Stimulated activated naive B cell treated with anti-CD40 and anti-IgM and Interleukin-4, amounts not matched to agents 10 μg/mL and 1 μg/mL and 100 μg/mL, for 72 hours (primary cell): ENCODE results near the gene CABLES1.
"Not testable (repeated sequence)": the region's sequence is repeated elsewhere in the genome, so short reads cannot be mapped to it uniquely, and the experiment has no call there.

ENCODE experiments used
- ATAC-seq, 2 donors: fragments of 150-1000 bp; cut with Tn5 transposase; replicated peaks; 2 replicates each; pipeline ENCODE4 v1.10.0; 2021; ENCODE audit warnings: moderate library complexity in 1 of 2
- DNase-seq: peaks from one replicate; pipeline ENCODE4 v3.0.0; 2021
- H3K27ac Mint-ChIP-seq: one replicate; pipeline ENCODE4 v1.8.0; 2022; ENCODE audit warnings: mild to moderate bottlenecking, mixed read lengths
- H3K27me3 Mint-ChIP-seq, 2 donors: one replicate each; pipeline ENCODE4 v1.8.0; 2022; ENCODE audit warnings: mixed read lengths in 2 of 2
- H3K36me3 Mint-ChIP-seq, 2 donors: one replicate each; pipeline ENCODE4 v1.8.0; 2022; ENCODE audit warnings: mixed read lengths in 2 of 2, mild to moderate bottlenecking in 1 of 2
- H3K4me1 Mint-ChIP-seq, 2 donors: one replicate each; pipeline ENCODE4 v1.8.0; 2022; ENCODE audit warnings: mixed read lengths in 2 of 2, mild to moderate bottlenecking in 1 of 2
- H3K4me3 Mint-ChIP-seq, 2 donors: one replicate each; pipeline ENCODE4 v1.8.0; 2022; ENCODE audit warnings: mild to moderate bottlenecking in 2 of 2, mixed read lengths in 2 of 2, moderate library complexity in 1 of 2
- H3K9me3 Mint-ChIP-seq, 2 donors: one replicate each; pipeline ENCODE4 v1.8.0; 2022; ENCODE audit warnings: mixed read lengths in 2 of 2, mild to moderate bottlenecking in 1 of 2

The CABLES1 gene

DNA sequence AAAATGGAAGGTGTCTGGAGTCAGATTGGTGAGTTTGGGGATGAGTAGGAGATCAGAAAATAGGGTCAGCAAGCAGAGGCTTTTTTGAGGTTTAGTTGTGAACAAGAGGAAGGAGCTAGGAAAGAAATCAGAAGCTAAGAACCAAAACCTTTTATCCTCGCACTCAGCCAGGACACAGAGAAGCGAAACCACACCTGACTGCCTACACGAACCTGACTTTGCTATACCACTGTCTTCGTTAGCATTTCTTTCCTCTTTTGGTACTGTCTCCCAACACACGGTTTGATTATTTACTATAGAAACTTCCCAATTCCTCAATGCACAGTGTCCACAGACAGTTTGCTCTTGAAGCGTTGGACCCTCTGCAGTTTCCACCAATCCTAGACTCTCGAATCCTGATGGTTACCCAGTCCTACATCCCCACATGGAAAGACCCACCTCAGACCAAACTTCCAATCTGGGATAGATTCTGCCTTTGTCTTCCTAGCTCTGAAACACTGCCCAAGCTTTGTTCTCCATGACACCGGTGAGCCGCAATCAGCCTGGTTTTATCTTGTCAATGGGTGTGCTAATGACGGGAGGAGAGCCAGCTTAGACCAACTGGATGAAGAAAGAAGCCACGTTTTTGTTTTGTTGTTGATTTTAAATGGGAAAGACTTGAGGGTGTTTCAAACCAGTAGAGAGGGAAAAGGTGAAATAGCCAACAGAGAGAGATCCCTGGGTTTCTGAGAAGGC, 137.4 kb downstream of the CABLES1 start:
- Mint-ChIP-seq H3K9me3 (peaks cover 30 to 38% of the 10 kb centered on the region in 2 donors), H3K4me3 (no peak overlapping the region), H3K27ac (no peak overlapping the region), H3K27me3 (no peaks in the 10 kb centered on the region), H3K36me3 (peaks cover 39 to 74% of the 10 kb centered on the region in 2 donors), H3K4me1 (peaks cover 23 to 28% of the 10 kb centered on the region in 2 donors)
- ATAC-seq = no peak
- DNase-seq = no peak

DNA sequence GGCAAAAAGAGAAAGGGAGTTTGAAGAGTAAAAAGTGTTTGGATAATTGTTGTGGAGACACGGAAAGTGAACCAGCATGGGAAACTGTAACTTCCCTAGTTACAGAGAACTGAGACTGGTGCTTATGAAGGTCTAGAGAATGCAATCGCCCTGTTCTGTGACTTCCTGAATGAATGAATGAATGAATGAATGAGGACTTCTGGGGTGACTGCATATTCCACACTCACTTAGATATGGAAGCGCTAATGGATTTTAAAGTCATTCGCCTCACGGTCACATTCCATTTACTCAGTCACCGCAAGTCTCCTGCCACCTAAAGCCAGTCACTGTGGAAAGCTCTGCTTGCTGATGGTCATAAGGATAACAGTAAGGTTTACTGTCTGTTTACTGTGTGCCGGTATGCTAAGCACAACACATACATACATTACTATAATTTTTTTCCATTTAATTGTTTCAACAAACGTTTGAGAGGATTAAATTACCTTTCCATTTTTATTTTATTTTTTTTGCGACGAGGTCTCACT, 138.2 kb downstream of the CABLES1 start:
- Mint-ChIP-seq H3K4me1 (peaks cover 20 to 25% of the 10 kb centered on the region in 2 donors), H3K27me3 (no peaks in the 10 kb centered on the region), H3K9me3 (peaks cover 32 to 40% of the 10 kb centered on the region in 2 donors), H3K36me3 (peaks cover 43 to 74% of the 10 kb centered on the region in 2 donors), H3K27ac (no peak overlapping the region), H3K4me3 (no peak overlapping the region)
- ATAC-seq (no peak), DNase-seq (no peak)

DNA sequence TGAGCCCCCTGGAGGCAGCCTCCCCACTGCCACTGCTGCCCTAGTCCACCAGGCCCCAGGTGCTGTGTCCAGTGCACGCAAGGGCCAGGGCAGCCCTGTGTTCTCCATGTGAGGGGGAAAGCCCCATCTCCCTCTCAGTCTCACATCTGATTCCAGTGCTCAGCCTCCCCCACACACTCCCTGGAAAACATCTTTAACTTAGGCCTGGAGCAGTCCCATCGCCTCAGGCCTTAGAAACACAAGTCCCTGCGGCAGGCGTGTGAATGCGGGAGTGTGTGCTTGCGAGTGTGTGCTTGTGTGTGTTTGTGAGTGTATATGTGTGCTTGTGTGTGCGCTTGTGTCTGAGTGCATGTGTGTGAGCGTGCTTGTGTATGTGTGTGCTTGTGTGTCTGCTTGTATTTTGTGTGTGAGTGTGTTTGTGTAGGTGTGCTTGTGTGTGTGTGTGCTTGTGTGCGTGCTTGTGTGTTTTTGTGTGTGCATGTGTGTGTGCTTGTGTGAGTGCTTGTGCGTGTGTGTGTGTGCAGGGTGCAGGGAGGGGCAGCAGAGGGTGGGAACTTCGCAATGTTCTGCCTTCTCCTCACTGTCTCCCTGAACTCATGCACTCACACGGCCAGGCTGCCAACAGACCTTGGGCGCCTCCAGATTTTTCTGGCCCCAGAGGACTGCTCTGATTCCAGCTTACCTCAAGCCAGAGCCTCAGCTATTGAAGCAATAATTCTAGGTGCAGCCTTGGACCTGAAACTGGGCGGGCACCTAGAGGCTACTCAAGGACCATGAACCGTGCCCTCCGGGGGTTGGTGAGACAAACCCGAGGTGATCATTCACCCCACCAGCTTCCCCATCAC, 139.6 kb downstream of the CABLES1 start:
- peaks cover 25 to 36% of the 10 kb centered on the region in 2 donors for H3K9me3 Mint-ChIP-seq
- H3K27ac Mint-ChIP-seq = peak overlapping the region; percentile 61

DNA sequence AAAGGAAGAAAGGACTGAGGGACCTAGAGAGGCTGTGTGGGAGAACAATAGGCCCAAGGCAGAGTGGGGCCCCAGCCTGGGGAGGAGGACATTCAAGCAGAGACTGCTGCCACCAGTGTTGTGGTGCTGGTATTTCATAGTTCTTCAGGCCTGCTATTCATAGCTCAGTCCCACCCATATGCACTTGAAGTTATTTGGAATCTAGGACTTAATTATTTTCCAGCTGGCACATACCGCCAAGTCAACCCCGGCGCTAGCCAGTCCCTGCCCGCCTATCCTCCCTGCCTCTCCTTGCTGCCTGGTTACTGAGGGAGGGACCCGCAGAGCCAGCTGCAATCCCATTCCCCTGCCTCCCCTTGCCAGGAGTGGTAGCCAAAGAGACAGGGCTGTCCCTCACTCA, 141.2 kb downstream of the CABLES1 start:
- Mint-ChIP-seq H3K4me1 (peaks cover 11 to 15% of the 10 kb centered on the region in 2 donors), H3K4me3 (no peak overlapping the region), H3K27ac (no peak overlapping the region), H3K27me3 (no peaks in the 10 kb centered on the region), H3K9me3 (peaks cover 25 to 32% of the 10 kb centered on the region in 2 donors), H3K36me3 (peaks cover 38 to 61% of the 10 kb centered on the region in 2 donors)
- DNase-seq (no peak), ATAC-seq (no peak)

More for the DNA sequence above, 139.6 kb downstream of the CABLES1 start:
- peaks cover 40 to 71% of the 10 kb centered on the region in 2 donors for H3K36me3 Mint-ChIP-seq
- no peaks in the 10 kb centered on the region for H3K27me3 Mint-ChIP-seq
- no peak for DNase-seq
- no peak overlapping the region for H3K4me3 Mint-ChIP-seq
- peaks cover 15 to 19% of the 10 kb centered on the region in 2 donors for H3K4me1 Mint-ChIP-seq
- no peak for ATAC-seq

DNA sequence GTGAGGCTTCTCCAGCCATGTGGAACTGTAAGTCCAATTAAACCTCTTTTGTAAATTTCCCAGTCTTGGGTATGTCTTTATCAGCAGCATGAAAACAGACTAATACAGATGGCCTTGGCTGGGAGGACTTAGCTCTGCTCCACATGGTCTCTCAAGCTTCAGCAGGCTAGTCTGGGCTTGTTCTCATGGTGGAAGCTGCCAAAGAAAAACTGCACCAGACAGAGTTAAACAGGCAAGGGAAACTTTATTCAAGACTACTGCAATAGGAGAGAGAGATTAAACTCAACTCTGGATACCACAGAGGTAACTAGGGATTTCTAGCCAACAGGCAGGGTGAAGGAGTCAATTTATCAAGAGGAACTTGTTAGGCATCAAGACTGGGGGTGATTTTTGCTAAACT, 142.1 kb downstream of the CABLES1 start:
- peaks cover 9 to 15% of the 10 kb centered on the region in 2 donors for H3K4me1 Mint-ChIP-seq
- peaks cover 38 to 53% of the 10 kb centered on the region in 2 donors for H3K36me3 Mint-ChIP-seq
- peak overlapping the region; percentile 38 for H3K27ac Mint-ChIP-seq
- no peak overlapping the region for H3K4me3 Mint-ChIP-seq
- peaks cover 25% of the 10 kb centered on the region in 2 donors for H3K9me3 Mint-ChIP-seq
- DNase-seq (no peak), ATAC-seq (no peak)
- H3K27me3 Mint-ChIP-seq = no peaks in the 10 kb centered on the region

DNA sequence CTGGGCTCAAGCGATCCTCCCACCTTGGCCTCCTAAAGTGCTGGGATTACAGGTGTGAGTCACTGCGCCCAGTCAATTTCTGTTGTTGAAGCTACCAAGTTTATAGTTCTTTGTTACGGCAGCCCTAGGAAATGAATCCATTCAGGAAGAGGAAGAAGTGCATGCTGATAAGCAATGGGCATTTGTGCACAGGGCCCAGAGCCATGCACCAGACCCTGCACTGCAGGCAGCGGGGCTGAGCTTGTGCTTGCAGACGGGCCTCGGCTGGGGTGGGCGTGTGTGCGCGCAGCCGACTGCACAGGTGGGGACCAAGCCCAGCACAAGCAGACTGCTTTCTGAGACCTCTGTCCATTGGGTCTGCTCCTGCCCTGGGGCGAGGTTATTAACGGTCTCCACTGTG, 144.6 kb downstream of the CABLES1 start:
- Mint-ChIP-seq H3K27me3 (no peaks in the 10 kb centered on the region), H3K36me3 (peaks cover 28 to 41% of the 10 kb centered on the region in 2 donors), H3K4me1 (peaks cover 11 to 18% of the 10 kb centered on the region in 2 donors), H3K4me3 (no peak overlapping the region), H3K27ac (no peak overlapping the region), H3K9me3 (peaks cover 17 to 19% of the 10 kb centered on the region in 2 donors)
- ATAC-seq (no peak), DNase-seq (no peak)

DNA sequence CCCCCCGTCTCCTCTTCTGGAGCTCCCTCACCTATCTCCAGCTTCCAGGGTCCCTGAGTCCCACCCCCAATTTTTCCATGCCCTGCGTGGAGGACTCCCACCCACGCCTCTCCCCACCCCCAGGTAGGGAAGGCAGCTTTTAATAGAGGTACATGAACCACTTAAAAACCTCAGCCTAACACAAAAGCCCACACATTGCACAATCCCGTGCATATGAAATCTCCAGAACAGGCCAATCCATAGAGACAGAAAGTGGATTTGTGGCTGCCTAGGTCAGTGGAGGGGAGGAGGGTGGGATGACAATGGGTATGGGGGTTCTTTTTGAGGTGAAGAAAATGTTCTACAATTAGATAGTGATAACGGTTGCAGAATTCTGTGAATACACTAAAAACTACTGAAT, 145.6 kb downstream of the CABLES1 start:
- H3K9me3 Mint-ChIP-seq = peaks cover 15 to 17% of the 10 kb centered on the region in 2 donors
- H3K27ac Mint-ChIP-seq = no peak overlapping the region
- no peak overlapping the region for H3K4me3 Mint-ChIP-seq
- peaks cover 15 to 17% of the 10 kb centered on the region in 2 donors for H3K4me1 Mint-ChIP-seq
- H3K27me3 Mint-ChIP-seq = no peaks in the 10 kb centered on the region
- ATAC-seq (no peak), DNase-seq (no peak)
- H3K36me3 Mint-ChIP-seq = peaks cover 25 to 33% of the 10 kb centered on the region in 2 donors

DNA sequence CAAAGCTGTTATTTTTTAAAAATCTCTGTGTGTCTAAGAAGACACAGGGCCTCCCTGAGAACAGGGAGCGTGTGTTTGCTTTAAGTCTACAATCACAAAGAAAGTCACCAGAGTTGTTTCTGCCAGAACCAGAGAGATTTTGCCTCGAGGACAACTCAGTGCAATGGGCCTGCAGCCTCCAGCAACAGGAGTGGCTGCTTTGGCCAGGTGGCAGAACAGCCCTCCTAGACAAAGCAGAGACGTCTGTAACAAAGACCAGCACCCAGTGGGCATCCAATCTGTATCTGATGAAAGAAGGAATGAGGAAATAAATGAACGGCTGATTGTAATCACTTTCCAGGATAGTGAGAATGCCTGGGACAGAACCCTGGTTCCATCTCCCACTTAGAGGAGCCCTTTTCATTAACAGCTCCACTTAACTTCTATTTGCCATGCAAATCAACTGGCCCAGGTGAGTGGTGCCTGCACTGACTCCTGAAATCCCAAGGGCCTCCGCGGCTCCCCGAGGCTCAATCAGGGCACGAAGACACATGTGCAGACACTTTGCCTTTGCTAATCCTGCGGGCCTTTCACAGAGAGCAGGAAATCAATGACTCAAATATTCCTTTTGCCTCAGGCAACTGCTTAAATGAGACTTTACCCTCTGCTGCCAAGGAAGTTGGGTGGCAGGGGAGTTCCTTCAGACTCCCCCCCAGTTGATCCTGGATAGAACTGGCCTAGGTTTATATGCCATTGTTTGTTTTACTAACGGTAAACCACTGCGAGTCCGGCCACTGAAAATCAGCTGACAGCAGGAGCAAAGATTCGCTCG, 146.5 kb downstream of the CABLES1 start:
- Mint-ChIP-seq H3K27ac (no peak overlapping the region), H3K4me1 (peaks cover 13 to 17% of the 10 kb centered on the region in 2 donors), H3K4me3 (no peak overlapping the region), H3K27me3 (no peaks in the 10 kb centered on the region), H3K36me3 (peaks cover 23 to 29% of the 10 kb centered on the region in 2 donors), H3K9me3 (peaks cover 12 to 14% of the 10 kb centered on the region in 2 donors)
- no peak for ATAC-seq
- no peak for DNase-seq

DNA sequence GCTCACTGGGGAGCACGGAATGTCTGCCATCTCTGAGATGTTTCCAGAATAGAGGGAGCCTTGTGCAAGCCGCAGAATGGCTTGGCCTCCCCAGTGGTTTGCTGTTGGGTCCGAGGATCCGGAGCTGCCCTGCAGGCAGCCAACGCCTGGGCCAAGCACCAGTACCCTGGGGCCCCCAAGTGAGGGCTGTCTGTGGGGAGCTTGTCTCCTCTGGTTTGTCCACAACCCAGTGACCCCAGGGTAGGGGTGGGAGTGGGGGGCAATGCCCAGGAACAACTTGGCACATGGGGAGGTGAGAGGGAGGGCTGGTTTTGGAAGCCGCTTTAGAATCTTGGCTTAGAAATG, 147.1 kb downstream of the CABLES1 start:
- Mint-ChIP-seq H3K27me3 (no peaks in the 10 kb centered on the region), H3K4me1 (peaks cover 12 to 17% of the 10 kb centered on the region in 2 donors), H3K36me3 (peaks cover 17 to 23% of the 10 kb centered on the region in 2 donors), H3K4me3 (no peak overlapping the region), H3K9me3 (peaks cover 8 to 9% of the 10 kb centered on the region in 2 donors), H3K27ac (no peak overlapping the region)
- DNase-seq = no peak
- ATAC-seq = no peak

DNA sequence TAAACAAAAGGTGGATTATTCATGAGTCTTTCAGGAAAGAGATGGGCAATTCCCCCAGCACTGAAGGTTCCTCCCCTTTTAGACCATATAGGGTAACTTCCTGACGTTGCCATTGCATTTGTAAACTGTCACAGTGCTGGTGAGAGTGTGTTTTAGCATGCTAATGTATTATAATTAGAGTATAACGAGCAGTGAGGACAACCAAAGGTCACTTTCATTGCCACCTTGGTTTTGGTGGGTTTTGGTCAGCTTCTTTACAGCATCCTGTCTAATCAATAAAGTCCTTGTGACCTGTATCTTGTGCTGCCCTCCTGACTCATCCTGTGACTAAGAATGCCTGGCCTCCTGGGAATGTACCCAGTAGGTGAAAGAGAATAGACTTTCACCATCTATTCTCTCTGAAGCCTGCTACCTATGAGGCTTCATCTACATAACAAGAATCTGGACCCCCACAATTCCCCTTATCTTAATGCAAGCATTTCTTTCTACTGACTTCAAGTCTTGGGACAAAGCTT, 148.7 kb downstream of the CABLES1 start:
- DNase-seq = peak; percentile 32
- H3K36me3 Mint-ChIP-seq = peaks cover 9 to 11% of the 10 kb centered on the region in 2 donors
- H3K27me3 Mint-ChIP-seq = no peaks in the 10 kb centered on the region
- H3K27ac Mint-ChIP-seq = peak overlapping the region; percentile 45
- H3K9me3 Mint-ChIP-seq = peaks cover 0 to 2% of the 10 kb centered on the region in 2 donors
- ATAC-seq = peak; percentile 91 to 94
- H3K4me1 Mint-ChIP-seq = peaks cover 12 to 17% of the 10 kb centered on the region in 2 donors
- no peak overlapping the region for H3K4me3 Mint-ChIP-seq

DNA sequence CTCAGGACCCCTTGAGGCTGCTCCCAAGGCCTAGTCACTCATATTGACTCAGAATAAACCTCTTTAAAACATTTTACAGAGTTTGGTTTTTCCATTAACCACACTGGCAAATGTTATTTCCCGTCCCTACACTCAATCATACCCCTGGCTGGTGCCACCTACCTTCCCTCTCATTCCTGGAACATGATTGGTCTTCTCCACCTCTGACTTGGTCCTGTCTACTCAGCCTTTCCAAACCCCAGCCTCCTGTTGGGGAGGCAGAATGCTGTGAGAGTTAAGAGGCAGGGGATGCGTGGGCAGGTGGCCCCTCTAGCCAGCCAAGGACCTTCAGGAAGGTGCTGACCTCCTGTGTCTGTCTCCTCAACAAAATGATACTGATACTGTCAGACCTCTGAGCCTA, 149.3 kb downstream of the CABLES1 start:
- peaks cover 12 to 17% of the 10 kb centered on the region in 2 donors for H3K4me1 Mint-ChIP-seq
- H3K27ac Mint-ChIP-seq = peak overlapping the region; percentile 45
- H3K4me3 Mint-ChIP-seq = no peak overlapping the region
- H3K36me3 Mint-ChIP-seq = peaks cover 5 to 7% of the 10 kb centered on the region in 2 donors
- no peaks in the 10 kb centered on the region for H3K9me3 Mint-ChIP-seq
- H3K27me3 Mint-ChIP-seq = no peaks in the 10 kb centered on the region
- peak in 1 of 2 donors; percentile 7 for ATAC-seq
- no peak for DNase-seq

DNA sequence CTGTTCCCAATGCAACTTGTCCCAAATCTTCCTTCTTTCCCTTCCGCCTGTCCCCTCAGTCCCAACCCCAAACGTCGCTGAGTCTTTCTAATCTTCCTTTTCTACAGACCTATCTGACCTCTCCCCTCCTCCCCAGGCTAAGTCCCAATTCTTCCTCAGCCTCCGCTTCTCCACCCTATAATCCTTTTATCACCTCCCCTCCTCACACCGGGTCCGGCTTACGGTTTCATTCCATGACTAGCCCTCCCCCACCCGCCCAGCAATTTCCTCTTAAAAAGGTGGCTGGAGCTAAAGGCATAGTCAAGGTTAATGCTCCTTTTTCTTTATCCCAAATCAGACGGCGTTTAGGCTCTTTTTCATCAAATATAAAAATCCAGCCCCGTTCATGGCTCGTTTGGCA, 150.3 kb downstream of the CABLES1 start:
- not testable (repeated sequence) for H3K9me3 Mint-ChIP-seq, H3K4me3 Mint-ChIP-seq, H3K36me3 Mint-ChIP-seq, H3K27ac Mint-ChIP-seq, H3K27me3 Mint-ChIP-seq, DNase-seq, ATAC-seq
- H3K4me1 Mint-ChIP-seq = peaks cover 12 to 24% of the 10 kb centered on the region in 2 donors

DNA sequence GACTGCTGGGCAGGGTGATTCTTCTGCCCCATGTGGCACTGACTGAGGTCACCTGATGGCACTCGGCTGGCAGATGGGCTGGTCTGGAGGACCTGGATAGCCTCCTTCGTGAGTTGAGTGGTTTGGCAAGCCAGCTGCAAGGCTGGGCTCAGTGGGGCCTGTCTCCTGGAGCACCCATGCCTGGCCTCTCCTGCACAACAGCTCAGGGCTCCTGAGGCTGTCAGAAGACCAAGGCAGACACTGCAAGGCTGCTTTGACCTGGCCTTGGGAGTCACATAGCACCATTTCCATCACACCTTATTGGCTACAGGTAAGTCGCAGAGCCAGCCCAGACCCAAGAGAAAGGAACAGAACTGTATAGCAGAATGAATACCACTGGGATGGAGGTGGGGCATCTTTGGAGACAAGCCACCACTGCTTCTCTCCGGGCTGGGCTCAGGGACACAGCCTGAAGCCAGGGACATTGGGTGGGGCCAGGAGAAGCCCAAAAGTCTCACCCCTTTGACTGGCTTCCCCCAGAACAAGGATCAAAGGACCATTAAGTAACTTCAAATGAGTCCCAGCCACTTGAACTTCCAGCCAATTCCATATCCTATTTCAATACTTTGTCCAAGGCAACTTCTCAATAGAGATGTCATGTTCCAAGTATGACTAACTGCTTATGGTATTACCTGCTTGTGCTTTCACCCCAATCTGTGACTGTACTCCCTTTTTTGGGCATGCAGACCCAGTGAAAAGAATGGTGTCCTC, 156.3 kb downstream of the CABLES1 start:
- H3K9me3 Mint-ChIP-seq = no peaks in the 10 kb centered on the region
- no peaks in the 10 kb centered on the region for H3K27me3 Mint-ChIP-seq
- H3K4me3 Mint-ChIP-seq = no peak overlapping the region
- DNase-seq = no peak
- peaks cover 0 to 7% of the 10 kb centered on the region in 2 donors for H3K4me1 Mint-ChIP-seq
- ATAC-seq = peak; percentile 39 to 54
- H3K36me3 Mint-ChIP-seq = peaks cover 16 to 23% of the 10 kb centered on the region in 2 donors
- no peak overlapping the region for H3K27ac Mint-ChIP-seq
